Nephron (organoid): Measurements from ENCODE around the gene ADCY1.
A peak's percentile ranks its signal among the peaks of the same experiment; 100 is the strongest.
"Not testable (repeated sequence)": the region's sequence is repeated elsewhere in the genome, so short reads cannot be mapped to it uniquely, and the experiment has no call there.

Experiments used
- H3K27ac Mint-ChIP-seq, 3 experiments: 2 replicates each; pipeline ENCODE4 v1.8.0; 2020; ENCODE audit warnings: mixed read lengths in 3 of 3, mild to moderate bottlenecking in 2 of 3, moderate library complexity in 1 of 3
- H3K27me3 Mint-ChIP-seq: 2 replicates; pipeline ENCODE4 v1.8.0; 2021; ENCODE audit warnings: low read depth, mild to moderate bottlenecking, moderate library complexity, mixed read lengths
- H3K36me3 Mint-ChIP-seq: 2 replicates; pipeline ENCODE4 v1.8.0; 2020; ENCODE audit warnings: low read depth, mixed read lengths
- H3K4me1 Mint-ChIP-seq: 2 replicates; pipeline ENCODE4 v1.8.0; 2020; ENCODE audit warnings: mixed read lengths
- H3K4me3 Mint-ChIP-seq, 3 experiments: 2 replicates each; pipeline ENCODE4 v1.8.0; 2020; ENCODE audit warnings: mild to moderate bottlenecking in 3 of 3, mixed read lengths in 3 of 3, moderate library complexity in 2 of 3
- H3K9me3 Mint-ChIP-seq: 2 replicates; pipeline ENCODE4 v1.8.0; 2020; ENCODE audit warnings: mixed read lengths
- CTCF ChIP-seq, 3 experiments: fragments of 200-600 bp; sonication (generic); IDR thresholded peaks; one replicate each; pipeline ENCODE4 v1.5.0; 2021; ENCODE audit warnings: antibody characterized with exemption in 3 of 3; ENCODE audit not compliant: unreplicated experiment in 3 of 3

Gene ADCY1

GRCh38 chr7:45573661-45574415 is at the start of gene ADCY1:
Gene ADCY1 (plus strand): TSS chr7:45574368. CDS start chr7:45574544, 176 bp downstream.
- no peak for TF ChIP-seq CTCF (IDR thresholded peaks at IDR 0.05; ENCODE audit: unreplicated experiment in 3 of 3)
- Mint-ChIP-seq H3K27ac (peak within 1 kb of the TSS in 1 of 3 experiments; percentile 54), H3K9me3 (no peaks in the 10 kb centered on the region), H3K4me3 (peak within 1 kb of the TSS; percentile 79 to 90 (median 84)), H3K36me3 (no peaks in the 10 kb centered on the region), H3K27me3 (peaks cover 79% of the 10 kb centered on the region), H3K4me1 (no peaks in the 10 kb centered on the region)

GRCh38 chr7:45524445-45524844 is 49.7 kb upstream of the ADCY1 start:
- Mint-ChIP-seq H3K4me1 (no peaks in the 10 kb centered on the region), H3K27me3 (peaks cover 20% of the 10 kb centered on the region), H3K9me3 (no peaks in the 10 kb centered on the region), H3K4me3 (no peak overlapping the region), H3K36me3 (no peaks in the 10 kb centered on the region), H3K27ac (no peak overlapping the region)
- TF ChIP-seq CTCF (IDR thresholded peaks at IDR 0.05; ENCODE audit: unreplicated experiment in 3 of 3): no peak

GRCh38 chr7:45525057-45525456 is 49.1 kb upstream of the ADCY1 start:
- Mint-ChIP-seq H3K27me3 (peaks cover 20% of the 10 kb centered on the region), H3K4me3 (no peak overlapping the region), H3K27ac (peak overlapping the region in 2 of 3 experiments; percentile 5 to 21), H3K9me3 (no peaks in the 10 kb centered on the region), H3K4me1 (no peaks in the 10 kb centered on the region), H3K36me3 (no peaks in the 10 kb centered on the region)
- no peak for TF ChIP-seq CTCF (IDR thresholded peaks at IDR 0.05; ENCODE audit: unreplicated experiment in 3 of 3)

GRCh38 chr7:45543473-45543872 is 30.7 kb upstream of the ADCY1 start:
- no peaks in the 10 kb centered on the region for H3K4me1 Mint-ChIP-seq
- H3K9me3 Mint-ChIP-seq: peaks cover 18% of the 10 kb centered on the region
- no peak overlapping the region for H3K4me3 Mint-ChIP-seq
- no peak for TF ChIP-seq CTCF (IDR thresholded peaks at IDR 0.05; ENCODE audit: unreplicated experiment in 3 of 3)
- no peaks in the 10 kb centered on the region for H3K36me3 Mint-ChIP-seq
- no peak overlapping the region for H3K27ac Mint-ChIP-seq
- H3K27me3 Mint-ChIP-seq: peaks cover 17% of the 10 kb centered on the region

- not testable (repeated sequence) for H3K4me1 Mint-ChIP-seq, H3K9me3 Mint-ChIP-seq, H3K36me3 Mint-ChIP-seq, H3K4me3 Mint-ChIP-seq, H3K27ac Mint-ChIP-seq
- H3K27me3 Mint-ChIP-seq: peaks cover 15% of the 10 kb centered on the region
These were observed 29.0 kb upstream of the ADCY1 start for GRCh38 chr7:45545105-45545710.

GRCh38 chr7:45548917-45549316 is 25.3 kb upstream of the ADCY1 start:
- H3K27me3 Mint-ChIP-seq: peaks cover 14% of the 10 kb centered on the region
- not testable (repeated sequence) for H3K9me3 Mint-ChIP-seq, H3K36me3 Mint-ChIP-seq, H3K4me1 Mint-ChIP-seq, H3K27ac Mint-ChIP-seq, H3K4me3 Mint-ChIP-seq

- H3K36me3 Mint-ChIP-seq: no peaks in the 10 kb centered on the region
- H3K9me3 Mint-ChIP-seq: peaks cover 6% of the 10 kb centered on the region
- TF ChIP-seq CTCF (IDR thresholded peaks at IDR 0.05; ENCODE audit: unreplicated experiment in 3 of 3): no peak
- H3K27ac Mint-ChIP-seq: peak overlapping the region in 1 of 3 experiments; percentile 38
- no peak overlapping the region for H3K4me3 Mint-ChIP-seq
- H3K4me1 Mint-ChIP-seq: peaks cover 18% of the 10 kb centered on the region
- H3K27me3 Mint-ChIP-seq: peaks cover 28% of the 10 kb centered on the region
These were observed 10.8 kb upstream of the ADCY1 start for GRCh38 chr7:45563401-45563800.
